ENCODE data around the gene TMEM163.
"Not testable (repeated sequence)": the region's sequence is repeated elsewhere in the genome, so short reads cannot be mapped to it uniquely, and the experiment has no call there.

Gene TMEM163

GRCh38 chr2:134573085-134573370, 145.8 kb downstream of the TMEM163 start:
- TF ChIP-seq POLR2A (IDR thresholded peaks at IDR 0.05; ENCODE audit: extremely low read depth, insufficient read length): no peak
- TF ChIP-seq MYC (IDR thresholded peaks at IDR 0.05; ENCODE audit: low read depth, low read length): no peak
- no peak overlapping the region for H3K4me3 ChIP-seq (ENCODE audit: low read depth, low read length)

GRCh38 chr2:134572314-134573084, 146.3 kb downstream of the TMEM163 start:
- DNase-seq (ENCODE audit: low read depth): no peak
- TF ChIP-seq MYC (IDR thresholded peaks at IDR 0.05; ENCODE audit: low read depth, low read length) (no peak), CTCF (IDR thresholded peaks at IDR 0.05; ENCODE audit: low read depth, low read length) (no peak), POLR2A (IDR thresholded peaks at IDR 0.05; ENCODE audit: extremely low read depth, insufficient read length) (no peak)
- TF ChIP-seq, protein P1, sequence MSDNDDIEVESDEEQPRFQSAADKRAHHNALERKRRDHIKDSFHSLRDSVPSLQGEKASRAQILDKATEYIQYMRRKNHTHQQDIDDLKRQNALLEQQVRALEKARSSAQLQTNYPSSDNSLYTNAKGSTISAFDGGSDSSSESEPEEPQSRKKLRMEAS (IDR thresholded peaks at IDR 0.05; ENCODE audit: low read depth, low read length): no peak

More at GRCh38 chr2:134573085-134573370, 145.8 kb downstream of the TMEM163 start:
- no peak for DNase-seq (ENCODE audit: low read depth)

DNA sequence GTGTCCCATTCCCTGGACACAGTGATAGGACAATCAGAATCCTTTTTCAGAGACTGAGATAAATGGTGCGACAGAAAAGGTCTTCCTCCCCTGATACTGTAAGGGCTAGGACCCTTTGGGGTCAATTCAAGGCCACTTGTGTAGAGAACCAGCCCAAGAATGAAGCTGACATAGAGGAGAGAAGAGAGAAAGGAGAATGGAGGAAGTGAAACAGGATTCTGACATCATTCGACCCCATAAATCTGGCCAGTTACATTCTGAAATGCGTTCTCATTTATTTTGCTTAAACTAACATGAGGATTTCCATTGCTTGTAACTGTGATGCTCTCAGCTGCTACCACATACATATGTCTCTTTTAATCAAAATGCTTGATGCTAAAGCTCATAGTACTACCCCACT, 148.1 kb downstream of the TMEM163 start:
- TF ChIP-seq CTCF (IDR thresholded peaks at IDR 0.05; ENCODE audit: low read depth, low read length): no peak
- TF ChIP-seq, protein P1 (IDR thresholded peaks at IDR 0.05; ENCODE audit: low read depth, low read length): no peak
- no peak for TF ChIP-seq MYC (IDR thresholded peaks at IDR 0.05; ENCODE audit: low read depth, low read length)
- TF ChIP-seq POLR2A (IDR thresholded peaks at IDR 0.05; ENCODE audit: extremely low read depth, insufficient read length): no peak
- no peak for DNase-seq (ENCODE audit: low read depth)
- no peak overlapping the region for H3K4me3 ChIP-seq (ENCODE audit: low read depth, low read length)

More at GRCh38 chr2:134572314-134573084, 146.3 kb downstream of the TMEM163 start:
- H3K4me3 ChIP-seq (ENCODE audit: low read depth, low read length): no peak overlapping the region

GRCh38 chr2:134568413-134568812, 150.4 kb downstream of the TMEM163 start:
- no peak for DNase-seq (ENCODE audit: low read depth)
- TF ChIP-seq POLR2A (IDR thresholded peaks at IDR 0.05; ENCODE audit: extremely low read depth, insufficient read length) (no peak), CTCF (IDR thresholded peaks at IDR 0.05; ENCODE audit: low read depth, low read length) (no peak), MYC (IDR thresholded peaks at IDR 0.05; ENCODE audit: low read depth, low read length) (no peak)
- TF ChIP-seq, protein P1 (IDR thresholded peaks at IDR 0.05; ENCODE audit: low read depth, low read length): no peak

DNA sequence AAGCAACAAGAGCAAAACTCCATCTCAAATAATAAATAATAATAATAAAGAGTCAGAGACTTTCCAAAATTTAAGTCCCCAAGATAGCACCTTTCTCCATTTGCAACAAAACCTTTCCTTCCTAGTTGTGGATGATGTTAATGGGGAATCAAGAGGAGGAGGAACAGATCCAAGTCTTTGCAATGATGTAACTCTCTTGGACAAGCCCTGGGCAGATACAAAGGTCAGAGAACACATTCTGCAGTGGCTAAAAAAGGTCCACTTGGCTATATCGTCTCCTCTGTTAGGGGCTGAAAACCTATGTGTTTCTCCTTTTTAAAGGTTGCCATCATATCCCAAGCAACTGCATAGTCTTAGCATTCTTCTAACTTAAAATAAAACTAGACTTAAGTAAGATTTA, 151.1 kb downstream of the TMEM163 start:
- TF ChIP-seq POLR2A (IDR thresholded peaks at IDR 0.05; ENCODE audit: extremely low read depth, insufficient read length) (no peak), CTCF (IDR thresholded peaks at IDR 0.05; ENCODE audit: low read depth, low read length) (no peak), MYC (IDR thresholded peaks at IDR 0.05; ENCODE audit: low read depth, low read length) (no peak)
- TF ChIP-seq, protein P1 (IDR thresholded peaks at IDR 0.05; ENCODE audit: low read depth, low read length): no peak
- no peak for DNase-seq (ENCODE audit: low read depth)
- H3K4me3 ChIP-seq (ENCODE audit: low read depth, low read length): no peak overlapping the region

More at GRCh38 chr2:134568413-134568812, 150.4 kb downstream of the TMEM163 start:
- no peak overlapping the region for H3K4me3 ChIP-seq (ENCODE audit: low read depth, low read length)

- DNase-seq (ENCODE audit: low read depth); H3K4me3 ChIP-seq (ENCODE audit: low read depth, low read length): not testable (repeated sequence)
Observed at GRCh38 chr2:134564955-134565354, 153.8 kb downstream of the TMEM163 start.

DNA sequence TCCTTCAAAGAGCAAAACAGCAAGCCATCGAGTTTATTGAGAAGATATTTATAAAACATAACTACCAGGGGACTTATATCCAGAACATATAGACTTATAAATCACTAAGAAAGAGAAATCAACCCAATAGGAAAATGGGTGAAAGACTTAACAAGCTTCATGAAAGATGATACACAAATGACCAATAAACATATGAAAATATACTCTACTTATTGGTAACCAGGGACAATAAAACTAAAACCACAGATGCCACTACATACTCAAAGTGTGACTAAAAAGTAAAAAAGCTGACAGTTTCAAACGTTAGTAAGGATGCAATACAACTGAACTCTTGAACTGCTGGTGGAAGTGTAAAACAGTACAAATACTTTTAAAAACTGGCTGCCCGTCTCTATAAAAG, 154.3 kb downstream of the TMEM163 start:
- H3K4me3 ChIP-seq (ENCODE audit: low read depth, low read length): no peak overlapping the region
- DNase-seq (ENCODE audit: low read depth): no peak
- TF ChIP-seq MYC (IDR thresholded peaks at IDR 0.05; ENCODE audit: low read depth, low read length) (no peak), CTCF (IDR thresholded peaks at IDR 0.05; ENCODE audit: low read depth, low read length) (no peak), POLR2A (IDR thresholded peaks at IDR 0.05; ENCODE audit: extremely low read depth, insufficient read length) (no peak)
- TF ChIP-seq, protein P1 (IDR thresholded peaks at IDR 0.05; ENCODE audit: low read depth, low read length): no peak

Measured in NB4 (cell line).